ENCODE results near the gene GNPTAB.

DNA sequence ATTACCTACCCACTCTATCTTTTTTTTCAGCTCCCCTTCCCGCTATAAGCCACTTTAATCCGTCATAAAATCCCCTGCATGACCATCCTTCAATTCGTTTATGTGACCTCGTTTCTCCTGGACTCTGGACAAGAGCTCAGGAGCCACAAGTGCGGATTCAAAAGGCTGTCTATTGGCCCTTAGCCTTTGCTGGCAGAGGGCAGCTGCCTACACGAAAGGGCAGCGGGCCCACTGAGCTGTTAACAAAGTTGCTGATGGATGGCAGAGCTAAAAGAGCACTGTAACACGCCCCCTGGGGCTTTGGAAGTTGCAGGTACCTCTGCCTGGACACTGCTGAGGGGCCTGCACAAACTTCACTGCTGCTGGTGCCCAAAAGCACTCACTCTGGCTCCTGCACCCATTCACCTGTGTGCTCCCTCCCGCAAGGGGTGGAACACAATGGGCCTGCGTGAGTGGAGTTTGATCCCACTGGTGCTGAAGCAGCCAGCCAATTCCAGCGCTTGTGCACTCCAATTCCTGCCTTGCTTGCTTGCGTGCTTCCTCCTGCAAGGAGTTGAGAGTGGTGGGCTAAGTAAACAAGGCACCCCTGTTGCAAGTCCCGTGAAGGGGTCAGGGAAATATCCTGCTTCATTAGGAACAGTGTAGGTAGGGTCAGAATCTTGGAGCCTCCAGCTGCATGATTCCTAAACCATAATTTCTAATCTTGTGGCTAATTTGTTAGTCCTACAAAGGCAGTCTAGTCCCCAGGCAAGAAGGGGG lies 36.0 kb upstream of the GNPTAB start:
- TF ChIP-seq ZNF274 (IDR thresholded peaks at IDR 0.05; ENCODE audit: low read depth, low read length) (no peak), YY1 (IDR thresholded peaks at IDR 0.05; ENCODE audit: insufficient read depth, insufficient read length) (no peak), SUZ12 (IDR thresholded peaks at IDR 0.05; ENCODE audit: extremely low read depth, insufficient read depth, insufficient read length) (no peak)

Measured in NT2/D1 (cell line).